Mesendoderm (in vitro differentiated cells): Measurements from ENCODE around the gene HCN3.

Experiments used
- DNase-seq: peaks from one replicate; pipeline ENCODE4 v3.0.0; 2013
- H2AK5ac ChIP-seq: 2 replicates; pipeline ENCODE4 v1.6.1; 2013; ENCODE audit warnings: low read length, inconsistent platforms
- H2BK120ac ChIP-seq: 2 replicates; pipeline ENCODE4 v1.6.1; 2013; ENCODE audit warnings: low read depth, mild to moderate bottlenecking, low read length, moderate library complexity, mixed read lengths
- H2BK15ac ChIP-seq: replicated peaks from 2 replicates; pipeline ENCODE4 v1.6.1; 2013; ENCODE audit warnings: low read depth, mild to moderate bottlenecking, moderate library complexity
- H2BK5ac ChIP-seq: 2 replicates; pipeline ENCODE4 v1.6.1; 2013; ENCODE audit warnings: low read length, inconsistent platforms
- H3K18ac ChIP-seq: 2 replicates; pipeline ENCODE4 v1.6.1; 2013; ENCODE audit warnings: mild to moderate bottlenecking, low read length, mixed read lengths
- H3K23ac ChIP-seq: one replicate; pipeline ENCODE4 v1.6.1; 2013; ENCODE audit warnings: low read length
- H3K27ac ChIP-seq: 2 replicates; pipeline ENCODE4 v1.5.1; 2013; ENCODE audit warnings: low read depth, mild to moderate bottlenecking, inconsistent platforms, low read length, moderate library complexity
- H3K27me3 ChIP-seq: 2 replicates; pipeline ENCODE4 v1.6.1; 2013; ENCODE audit warnings: low read length, control low read depth, mild to moderate bottlenecking, inconsistent platforms; ENCODE audit not compliant: insufficient read depth, poor library complexity
- H3K36me3 ChIP-seq: 2 replicates; pipeline ENCODE4 v1.6.1; 2013; ENCODE audit warnings: low read length, inconsistent platforms; ENCODE audit not compliant: control insufficient read depth, insufficient read depth
- H3K4ac ChIP-seq: one replicate; pipeline ENCODE4 v1.6.1; 2013; ENCODE audit warnings: low read depth, mild to moderate bottlenecking, low read length, moderate library complexity
- H3K4me1 ChIP-seq: 2 replicates; pipeline ENCODE4 v1.6.1; 2013; ENCODE audit warnings: low read depth, low read length, inconsistent platforms; ENCODE audit not compliant: control insufficient read depth
- H3K4me2 ChIP-seq: 2 replicates; pipeline ENCODE4 v1.6.1; 2013; ENCODE audit warnings: low read length
- H3K4me3 ChIP-seq: 2 replicates; pipeline ENCODE4 v1.5.1; 2013; ENCODE audit warnings: mild to moderate bottlenecking, low read length
- H3K56ac ChIP-seq: one replicate; pipeline ENCODE4 v1.6.1; 2013; ENCODE audit warnings: low read length
- H3K79me1 ChIP-seq: 2 replicates; pipeline ENCODE4 v1.6.1; 2013; ENCODE audit warnings: low read length, inconsistent platforms
- H3K79me2 ChIP-seq: 2 replicates; pipeline ENCODE4 v1.6.1; 2013; ENCODE audit warnings: mild to moderate bottlenecking, low read length; ENCODE audit not compliant: control insufficient read depth, insufficient read depth
- H3K9ac ChIP-seq: 2 replicates; pipeline ENCODE4 v1.6.1; 2013; ENCODE audit warnings: low read length, inconsistent platforms
- H4K5ac ChIP-seq: one replicate; pipeline ENCODE4 v1.6.1; 2013; ENCODE audit warnings: low read length
- H4K8ac ChIP-seq: one replicate; pipeline ENCODE4 v1.6.1; 2013; ENCODE audit warnings: low read depth, mild to moderate bottlenecking, control low read depth, low read length, moderate library complexity
- WGBS: extraction: QIAGEN DNeasy Blood & Tissue Kit; methylation state at CpG from one replicate; pipeline ENCODE4 v1.1.7; 2013; ENCODE audit warnings: low lambda C conversion rate, missing lambda C conversion rate; ENCODE audit not compliant: insufficient coverage; ENCODE audit errors: extremely low coverage; 5-methylcytosine and 5-hydroxymethylcytosine counted together

HCN3 gene

GRCh38 chr1:155279268-155279667 lies 2.0 kb downstream of the HCN3 start:
- Histone ChIP-seq H3K4me1 (peaks cover 6% of the 10 kb centered on the region), H3K9ac (no peak overlapping the region), H3K23ac (no peak overlapping the region), H3K79me2 (no peaks in the 10 kb centered on the region), H3K18ac (no peak overlapping the region), H3K4ac (no peak overlapping the region), H3K36me3 (no peaks in the 10 kb centered on the region), H2BK15ac (no peak overlapping the region), H3K56ac (peak overlapping the region; percentile 37), H4K5ac (no peak overlapping the region), H3K27me3 (peaks cover 2% of the 10 kb centered on the region), H4K8ac (no peak overlapping the region), H2BK5ac (no peak overlapping the region), H3K27ac (no peak overlapping the region), H3K4me2 (no peak overlapping the region), H2BK120ac (no peak overlapping the region), H2AK5ac (no peak overlapping the region), H3K4me3 (no peak overlapping the region), H3K79me1 (no peaks in the 10 kb centered on the region)
- no peak for DNase-seq
- no CpG with 5 or more reads among the region's 2 CpGs for WGBS

DNA sequence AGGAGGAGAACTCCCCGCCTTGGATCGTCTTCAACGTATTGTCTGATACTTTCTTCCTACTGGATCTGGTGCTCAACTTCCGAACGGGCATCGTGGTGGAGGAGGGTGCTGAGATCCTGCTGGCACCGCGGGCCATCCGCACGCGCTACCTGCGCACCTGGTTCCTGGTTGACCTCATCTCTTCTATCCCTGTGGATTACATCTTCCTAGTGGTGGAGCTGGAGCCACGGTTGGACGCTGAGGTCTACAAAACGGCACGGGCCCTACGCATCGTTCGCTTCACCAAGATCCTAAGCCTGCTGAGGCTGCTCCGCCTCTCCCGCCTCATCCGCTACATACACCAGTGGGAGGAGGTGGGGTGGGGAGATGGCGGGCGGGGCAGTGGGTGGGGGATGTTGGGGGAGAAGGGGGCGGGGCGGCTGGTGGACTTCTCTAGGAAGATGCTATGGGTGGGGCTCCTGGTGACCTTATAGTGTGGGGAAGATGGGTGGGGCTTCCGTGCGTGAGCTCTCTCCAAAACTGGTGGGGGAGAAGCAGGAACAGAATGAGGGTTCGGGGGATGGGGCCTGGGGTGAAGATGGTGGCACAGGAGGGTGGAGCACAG lies 5.3 kb downstream of the HCN3 start:
- H3K27ac ChIP-seq = no peak overlapping the region
- no peaks in the 10 kb centered on the region for H3K79me1 ChIP-seq
- H3K4ac ChIP-seq = no peak overlapping the region
- no peak overlapping the region for H2BK120ac ChIP-seq
- no peak for DNase-seq
- no peak overlapping the region for H4K5ac ChIP-seq
- no peak overlapping the region for H2BK15ac ChIP-seq
- H4K8ac ChIP-seq = no peak overlapping the region
- no peaks in the 10 kb centered on the region for H3K79me2 ChIP-seq
- no peak overlapping the region for H3K4me2 ChIP-seq
- H3K9ac ChIP-seq = no peak overlapping the region
- no peaks in the 10 kb centered on the region for H3K36me3 ChIP-seq
- H3K18ac ChIP-seq = no peak overlapping the region
- H3K27me3 ChIP-seq = no peaks in the 10 kb centered on the region
- no CpG with 5 or more reads among the region's 29 CpGs for WGBS
- H2BK5ac ChIP-seq = no peak overlapping the region
- peaks cover 3% of the 10 kb centered on the region for H3K4me1 ChIP-seq
- H3K23ac ChIP-seq = no peak overlapping the region
- no peak overlapping the region for H3K4me3 ChIP-seq
- no peak overlapping the region for H2AK5ac ChIP-seq
- no peak overlapping the region for H3K56ac ChIP-seq

DNA sequence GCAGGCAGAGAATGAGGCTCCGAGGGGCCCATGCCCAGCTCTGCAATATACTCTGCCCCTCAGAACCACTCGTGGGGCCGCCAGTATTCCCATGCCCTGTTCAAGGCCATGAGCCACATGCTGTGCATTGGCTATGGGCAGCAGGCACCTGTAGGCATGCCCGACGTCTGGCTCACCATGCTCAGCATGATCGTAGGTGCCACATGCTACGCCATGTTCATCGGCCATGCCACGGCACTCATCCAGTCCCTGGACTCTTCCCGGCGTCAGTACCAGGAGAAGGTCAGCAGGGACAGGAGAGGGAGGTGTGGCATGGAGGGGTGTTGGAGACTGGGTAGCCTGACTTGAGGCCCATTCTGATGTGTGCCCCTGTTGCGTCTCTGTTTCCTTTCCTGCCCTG lies 7.2 kb downstream of the HCN3 start:
- Histone ChIP-seq H3K4ac (no peak overlapping the region), H4K8ac (no peak overlapping the region), H3K79me2 (no peaks in the 10 kb centered on the region), H3K4me1 (no peaks in the 10 kb centered on the region), H3K4me3 (no peak overlapping the region), H2AK5ac (no peak overlapping the region), H3K36me3 (peaks cover 2% of the 10 kb centered on the region), H3K18ac (no peak overlapping the region), H3K4me2 (no peak overlapping the region), H2BK5ac (no peak overlapping the region), H3K56ac (no peak overlapping the region), H3K79me1 (no peaks in the 10 kb centered on the region), H3K27ac (no peak overlapping the region), H2BK15ac (no peak overlapping the region), H2BK120ac (no peak overlapping the region), H3K9ac (no peak overlapping the region), H4K5ac (no peak overlapping the region), H3K23ac (no peak overlapping the region), H3K27me3 (no peaks in the 10 kb centered on the region)
- WGBS = no CpG with 5 or more reads among the region's 12 CpGs
- no peak for DNase-seq

DNA sequence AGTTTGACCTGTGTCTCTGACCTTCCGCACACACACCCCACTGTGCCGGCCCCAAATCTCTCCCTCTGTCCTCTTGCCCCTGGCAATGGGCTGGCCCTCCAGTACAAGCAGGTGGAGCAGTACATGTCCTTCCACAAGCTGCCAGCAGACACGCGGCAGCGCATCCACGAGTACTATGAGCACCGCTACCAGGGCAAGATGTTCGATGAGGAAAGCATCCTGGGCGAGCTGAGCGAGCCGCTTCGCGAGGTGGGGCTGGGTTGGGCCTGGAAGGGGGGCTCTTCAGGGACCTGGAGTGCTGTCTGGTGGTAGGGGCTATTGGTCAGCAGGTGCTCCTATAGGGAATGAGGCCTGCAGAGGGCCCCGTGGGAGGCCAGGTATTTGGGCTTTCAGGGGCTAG lies 7.8 kb downstream of the HCN3 start:
- no peak overlapping the region for H2BK120ac ChIP-seq
- no CpG with 5 or more reads among the region's 14 CpGs for WGBS
- H3K4me3 ChIP-seq = no peak overlapping the region
- no peak overlapping the region for H3K9ac ChIP-seq
- H3K23ac ChIP-seq = no peak overlapping the region
- H3K4me1 ChIP-seq = no peaks in the 10 kb centered on the region
- H3K4ac ChIP-seq = no peak overlapping the region
- H3K79me1 ChIP-seq = no peaks in the 10 kb centered on the region
- no peaks in the 10 kb centered on the region for H3K27me3 ChIP-seq
- H3K4me2 ChIP-seq = no peak overlapping the region
- H3K18ac ChIP-seq = no peak overlapping the region
- no peak overlapping the region for H3K27ac ChIP-seq
- no peak overlapping the region for H2BK15ac ChIP-seq
- no peak overlapping the region for H4K8ac ChIP-seq
- no peak overlapping the region for H4K5ac ChIP-seq
- no peaks in the 10 kb centered on the region for H3K79me2 ChIP-seq
- no peak for DNase-seq
- no peak overlapping the region for H2AK5ac ChIP-seq
- no peak overlapping the region for H2BK5ac ChIP-seq
- peaks cover 2% of the 10 kb centered on the region for H3K36me3 ChIP-seq
- no peak overlapping the region for H3K56ac ChIP-seq

- H3K79me2 ChIP-seq = no peaks in the 10 kb centered on the region
- no peak overlapping the region for H3K23ac ChIP-seq
- H4K5ac ChIP-seq = no peak overlapping the region
- no peaks in the 10 kb centered on the region for H3K27me3 ChIP-seq
- no peak overlapping the region for H3K4me2 ChIP-seq
- no peak overlapping the region for H3K18ac ChIP-seq
- H3K79me1 ChIP-seq = no peaks in the 10 kb centered on the region
- H4K8ac ChIP-seq = no peak overlapping the region
- no peak overlapping the region for H2AK5ac ChIP-seq
- no peak overlapping the region for H3K4ac ChIP-seq
- DNase-seq = no peak
- H2BK15ac ChIP-seq = no peak overlapping the region
- no peak overlapping the region for H2BK120ac ChIP-seq
- peaks cover 2% of the 10 kb centered on the region for H3K36me3 ChIP-seq
- H3K27ac ChIP-seq = no peak overlapping the region
- H3K4me1 ChIP-seq = no peaks in the 10 kb centered on the region
- H3K56ac ChIP-seq = no peak overlapping the region
- WGBS = no CpG with 5 or more reads among the region's 18 CpGs
- no peak overlapping the region for H2BK5ac ChIP-seq
- H3K9ac ChIP-seq = no peak overlapping the region
- no peak overlapping the region for H3K4me3 ChIP-seq
These were observed 8.4 kb downstream of the HCN3 start for GRCh38 chr1:155285631-155286044.

DNA sequence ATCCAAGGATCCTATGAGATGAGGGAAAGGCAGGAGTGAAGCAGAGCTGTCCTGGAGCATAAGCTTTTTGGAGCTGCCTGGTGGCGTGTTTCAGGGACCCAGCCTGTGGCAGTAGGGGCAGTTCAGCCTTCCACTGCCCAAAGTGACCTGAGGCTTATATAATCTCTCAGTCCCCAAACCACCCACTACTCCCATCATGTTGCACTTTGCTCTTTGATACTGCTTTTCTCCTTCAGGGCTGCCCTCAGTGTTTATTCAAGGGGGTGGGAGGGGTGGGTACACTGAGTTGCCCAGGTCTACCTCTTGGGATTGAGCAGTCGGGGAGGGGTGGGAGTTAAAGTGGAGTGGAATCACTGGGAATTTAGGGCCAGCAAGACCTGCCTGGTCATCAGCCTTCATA lies 9.3 kb downstream of the HCN3 start:
- Histone ChIP-seq H2BK120ac (no peak overlapping the region), H2BK5ac (no peak overlapping the region), H3K4me3 (no peak overlapping the region), H3K18ac (no peak overlapping the region), H3K79me2 (no peaks in the 10 kb centered on the region), H3K27me3 (no peaks in the 10 kb centered on the region), H2AK5ac (no peak overlapping the region), H3K79me1 (no peaks in the 10 kb centered on the region), H4K8ac (no peak overlapping the region), H3K23ac (no peak overlapping the region), H3K27ac (no peak overlapping the region), H3K56ac (no peak overlapping the region), H4K5ac (no peak overlapping the region), H2BK15ac (no peak overlapping the region), H3K4me2 (no peak overlapping the region), H3K4ac (no peak overlapping the region), H3K36me3 (peaks cover 2% of the 10 kb centered on the region), H3K4me1 (no peaks in the 10 kb centered on the region), H3K9ac (no peak overlapping the region)
- no peak for DNase-seq
- no CpG with 5 or more reads among the region's 2 CpGs for WGBS
